Right cardiac atrium (tissue), 5 donors: Measurements from ENCODE around the gene FRMD4A. TPM values are rescaled to one million over a fixed set of nuclear protein-coding genes. Genes with fewer than 3 reads are reported as not detected.

Source experiments
- ATAC-seq, 2 donors: fragments of 200-7000 bp; cut with Tn5 transposase; one replicate each; pipeline versions ENCODE4 v1.8.0 to v1.9.1; 2020; ENCODE audit warnings: moderate library complexity in 2 of 2, mild to moderate bottlenecking in 1 of 2
- DNase-seq, 3 donors: peaks; one replicate each; pipeline ENCODE4 v3.0.0-alpha.2; 2020
- H3K27ac ChIP-seq: one replicate; pipeline ENCODE4 v1.5.1; 2013; ENCODE audit warnings: mild to moderate bottlenecking, low read length, control low read depth, moderate library complexity
- H3K27me3 ChIP-seq: one replicate; pipeline ENCODE4 v1.6.1; 2013; ENCODE audit not compliant: control insufficient read depth, insufficient read depth
- H3K4me1 ChIP-seq: one replicate; pipeline ENCODE4 v1.6.1; 2013; ENCODE audit warnings: low read length; ENCODE audit not compliant: control insufficient read depth, insufficient read depth
- H3K4me3 ChIP-seq: one replicate; pipeline ENCODE4 v1.5.1; 2013; ENCODE audit warnings: low read length, control low read depth
- H3K9me3 ChIP-seq: one replicate; pipeline ENCODE4 v1.6.1; 2013; ENCODE audit warnings: low read length; ENCODE audit not compliant: control insufficient read depth
- WGBS: extraction: QIAGEN DNeasy Blood & Tissue Kit; methylation state at CpG from one replicate; pipeline ENCODE4 v1.1.7; 2013; 5-methylcytosine and 5-hydroxymethylcytosine counted together
- intact Hi-C, 4 donors: fragments of 100-400 bp; cut with DNase I; formaldehyde crosslinking; loops; one replicate each; pipeline versions ENCODE4 v1.11.0 to v1.14.0; 2022 to 2023
- polyA plus RNA-seq: library from polyadenylated mRNA; stranded (reverse); fragments of 200-250 nt; gene quantifications from one replicate; pipeline ENCODE4 v1.2.3, GENCODE V29; 2013
- total RNA-seq, 4 donors: library from RNA; stranded (reverse); fragmentation: NEBNext Ultra II Directional; extraction: Animal tissue kit (Norgen Biotek cat#: 25700); gene quantifications; one replicate each; pipeline ENCODE4 v1.2.1, GENCODE V29; 2021
- donor health status: healthy with polysubstance abuse.
- donor health status: DM: no; HTN: yes; CAD: no.
- donor health status: DM: no; HTN: no; CAD: no.
- donor health status: DM: no; HTN: yes; CAD: no; lungs with severe emphysema.
- donor health status: DM: yes; HTN: yes; CAD: no.

The FRMD4A gene
- total and polyA plus RNA-seq, 5 donors, result 14.8 to 30.3 (median 25.1) TPM

DNA sequence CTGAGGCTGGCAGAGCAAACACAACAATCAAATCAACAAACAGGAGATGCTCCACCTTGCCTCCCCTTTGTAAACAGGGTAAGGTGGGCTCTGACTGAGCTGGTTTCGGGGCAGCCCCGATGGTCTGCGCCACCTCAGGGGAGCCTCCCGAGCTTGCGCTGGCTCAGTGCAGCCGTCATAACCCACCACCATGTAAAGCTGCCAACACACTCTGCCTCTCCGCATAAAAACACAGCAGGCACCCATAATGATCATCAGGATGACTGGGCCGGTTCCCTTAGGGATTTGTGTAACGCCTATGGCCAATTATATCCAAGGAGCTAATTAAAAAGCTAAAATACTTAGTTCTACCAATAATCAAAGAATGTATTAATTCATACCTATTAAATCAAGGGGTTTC is 619.4 kb downstream of the FRMD4A start:
- Histone ChIP-seq H3K9me3 (no peaks in the 10 kb centered on the region), H3K4me3 (no peak overlapping the region), H3K27me3 (no peaks in the 10 kb centered on the region), H3K27ac (no peak overlapping the region), H3K4me1 (peaks cover 6% of the 10 kb centered on the region)
- WGBS, result 96% methylated on average over 9 of the region's 9 CpGs
- no peak for ATAC-seq
- no peak for DNase-seq
- intact Hi-C loops, result loop anchor here in 1 of 4 donors (10.0 kb wide), 1 partner anchor 46 kb away; no protein-coding TSS in a partner anchor

DNA sequence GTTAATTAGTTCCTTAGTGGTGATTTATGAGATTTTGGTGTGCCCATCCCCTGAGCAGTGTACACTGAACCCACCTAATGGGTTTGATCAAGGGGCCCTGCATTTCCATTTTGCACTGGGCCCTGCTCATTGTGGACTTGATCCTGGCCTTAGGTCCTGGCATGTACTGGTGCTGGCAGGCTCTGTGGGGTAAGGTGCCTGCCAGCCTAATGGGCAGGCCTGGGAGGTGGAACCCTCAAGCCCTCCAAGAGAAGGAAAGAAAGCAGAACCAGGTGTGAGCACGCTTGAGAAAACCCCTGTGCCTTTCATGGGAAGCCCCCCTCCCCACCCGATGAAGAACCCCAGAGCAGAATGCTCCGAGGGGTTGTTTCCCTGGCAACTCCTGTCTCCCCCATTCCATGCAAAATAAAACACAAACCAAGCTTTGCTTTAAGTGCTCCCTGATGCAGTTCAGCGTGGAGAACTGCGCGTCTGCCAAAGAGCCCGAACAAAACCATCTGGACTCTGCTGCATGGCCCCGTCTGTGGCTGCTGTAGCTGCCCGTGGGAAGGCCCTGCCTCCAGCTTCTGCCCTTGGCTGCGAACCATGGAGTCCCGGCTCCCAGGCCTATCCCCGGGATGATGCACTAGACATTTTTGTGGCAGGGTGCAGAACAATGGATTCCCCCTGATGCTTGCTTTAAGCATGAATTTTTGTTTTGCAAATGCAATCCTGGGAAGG is 620.6 kb downstream of the FRMD4A start:
- intact Hi-C loops, result loop anchor here in 1 of 4 donors (10.0 kb wide), 1 partner anchor 45 kb away; no protein-coding TSS in a partner anchor
- H3K4me3 ChIP-seq, result no peak overlapping the region
- peak in 2 of 3 donors; percentile 80 to 82 for DNase-seq
- peaks cover 9% of the 10 kb centered on the region for H3K4me1 ChIP-seq
- 66% methylated on average over 12 of the region's 12 CpGs for WGBS
- no peaks in the 10 kb centered on the region for H3K27me3 ChIP-seq
- no peak overlapping the region for H3K27ac ChIP-seq
- H3K9me3 ChIP-seq, result no peaks in the 10 kb centered on the region
- ATAC-seq, result no peak

- peak overlapping the region; percentile 46 for H3K27ac ChIP-seq
- intact Hi-C loops, result no loop called here
- no peaks in the 10 kb centered on the region for H3K9me3 ChIP-seq
- ATAC-seq (no peak), DNase-seq (no peak)
- WGBS, result 62% methylated on average over 8 of the region's 8 CpGs
- peak overlapping the region; percentile 73 for H3K4me3 ChIP-seq
- peaks cover 12% of the 10 kb centered on the region for H3K4me1 ChIP-seq
- H3K27me3 ChIP-seq, result no peaks in the 10 kb centered on the region
Observed at GRCh38 chr10:13708256-13708990, 622.3 kb downstream of the FRMD4A start.

GRCh38 chr10:13707156-13707881 is 623.4 kb downstream of the FRMD4A start:
- DNase-seq (peak; percentile 88 to 93 (median 92)), ATAC-seq (peak; percentile 90 to 94)
- intact Hi-C loops, result no loop called here
- Histone ChIP-seq H3K27me3 (no peaks in the 10 kb centered on the region), H3K9me3 (no peaks in the 10 kb centered on the region), H3K4me3 (peak overlapping the region; percentile 73), H3K27ac (peak overlapping the region; percentile 60), H3K4me1 (peaks cover 8% of the 10 kb centered on the region)
- WGBS, result 2% methylated on average over 26 of the region's 26 CpGs

- intact Hi-C loops, result no loop called here
- no peak for DNase-seq
- WGBS, result 38% methylated on average over 10 of the region's 10 CpGs
- H3K4me3 ChIP-seq, result peak overlapping the region; percentile 73
- H3K27ac ChIP-seq, result peak overlapping the region; percentile 60
- no peak for ATAC-seq
- H3K9me3 ChIP-seq, result no peaks in the 10 kb centered on the region
- H3K27me3 ChIP-seq, result no peaks in the 10 kb centered on the region
- peaks cover 9% of the 10 kb centered on the region for H3K4me1 ChIP-seq
Observed at GRCh38 chr10:13706604-13707003, 624.1 kb downstream of the FRMD4A start.

- intact Hi-C loops, result no loop called here
- peak overlapping the region; percentile 73 for H3K4me3 ChIP-seq
- no peak for ATAC-seq
- no peak overlapping the region for H3K27ac ChIP-seq
- H3K9me3 ChIP-seq, result no peaks in the 10 kb centered on the region
- peaks cover 13% of the 10 kb centered on the region for H3K4me1 ChIP-seq
- H3K27me3 ChIP-seq, result no peaks in the 10 kb centered on the region
- 66% methylated on average over 4 of the region's 4 CpGs for WGBS
- DNase-seq, result no peak
Observed at GRCh38 chr10:13706175-13706574, 624.5 kb downstream of the FRMD4A start.

DNA sequence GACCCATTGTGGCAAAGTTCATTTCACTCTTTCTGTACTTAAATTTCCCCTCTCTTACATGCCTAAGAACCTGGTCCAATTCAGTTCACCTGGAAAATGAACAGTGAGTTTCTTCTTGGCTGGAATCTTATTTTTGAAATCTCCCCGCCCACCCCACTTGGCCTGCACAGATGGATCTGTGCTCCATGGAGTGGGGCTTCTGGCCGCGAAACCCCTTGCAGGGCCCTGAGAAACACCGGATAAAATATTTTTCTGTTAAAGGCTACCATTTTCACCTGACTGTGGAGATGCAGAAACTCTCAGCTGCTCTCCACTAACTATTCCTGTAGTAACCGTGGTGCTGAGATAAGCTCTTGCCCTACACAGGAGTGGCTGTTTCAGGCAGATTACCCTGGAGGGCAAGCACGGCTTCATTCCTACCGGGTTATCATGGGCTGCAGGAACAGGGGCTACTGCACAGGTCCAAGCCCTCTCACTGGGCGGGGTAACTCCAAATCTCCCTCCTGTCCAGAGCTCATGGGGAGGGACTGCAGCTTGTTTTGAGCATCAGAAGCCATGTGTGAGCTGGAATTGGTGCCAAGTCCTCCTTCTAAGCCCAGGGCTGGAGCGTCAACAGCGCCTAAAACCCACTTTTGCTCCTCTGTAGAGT is 625.1 kb downstream of the FRMD4A start:
- H3K27me3 ChIP-seq, result no peaks in the 10 kb centered on the region
- H3K27ac ChIP-seq, result peak overlapping the region; percentile 6
- intact Hi-C loops, result no loop called here
- ATAC-seq (peak; percentile 7 to 19), DNase-seq (no peak)
- 59% methylated on average over 10 of the region's 10 CpGs for WGBS
- no peaks in the 10 kb centered on the region for H3K9me3 ChIP-seq
- H3K4me3 ChIP-seq, result peak overlapping the region; percentile 73
- peaks cover 13% of the 10 kb centered on the region for H3K4me1 ChIP-seq

GRCh38 chr10:13704964-13705363 is 625.8 kb downstream of the FRMD4A start:
- ATAC-seq (no peak), DNase-seq (no peak)
- H3K9me3 ChIP-seq, result no peaks in the 10 kb centered on the region
- intact Hi-C loops, result no loop called here
- no peak overlapping the region for H3K4me3 ChIP-seq
- WGBS, result 55% methylated on average over 11 of the region's 11 CpGs
- H3K27ac ChIP-seq, result no peak overlapping the region
- no peaks in the 10 kb centered on the region for H3K27me3 ChIP-seq
- peaks cover 13% of the 10 kb centered on the region for H3K4me1 ChIP-seq

DNA sequence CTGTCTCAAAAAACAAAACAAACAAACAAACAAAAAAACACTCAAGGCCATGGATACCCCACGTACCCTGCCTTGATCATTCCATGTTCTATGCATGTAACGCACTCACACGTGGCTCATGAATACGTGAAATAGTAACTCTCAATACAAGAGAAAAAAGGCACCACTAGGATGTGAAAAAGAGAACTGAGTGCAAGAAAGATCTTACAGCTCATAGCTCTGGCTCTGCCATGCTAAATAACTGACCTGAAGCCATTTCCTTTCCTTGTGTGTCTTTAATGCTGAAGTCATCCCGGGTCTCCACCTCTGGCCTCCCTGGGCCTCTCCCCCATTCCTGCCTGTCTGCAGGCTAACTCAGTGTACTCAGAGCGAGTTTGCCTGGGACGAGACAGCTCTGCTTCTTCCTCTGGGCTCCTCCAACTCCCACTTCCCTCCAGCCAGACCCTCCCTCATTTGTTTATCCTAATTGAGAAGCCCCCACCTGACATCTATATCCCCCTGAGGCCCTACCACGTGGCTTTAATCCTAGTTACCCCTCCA is 626.7 kb downstream of the FRMD4A start:
- no peak for DNase-seq
- no peaks in the 10 kb centered on the region for H3K9me3 ChIP-seq
- intact Hi-C loops, result no loop called here
- H3K27ac ChIP-seq, result no peak overlapping the region
- ATAC-seq, result no peak
- WGBS, result 71% methylated on average over 8 of the region's 8 CpGs
- no peak overlapping the region for H3K4me3 ChIP-seq
- H3K4me1 ChIP-seq, result peaks cover 16% of the 10 kb centered on the region
- no peaks in the 10 kb centered on the region for H3K27me3 ChIP-seq

DNA sequence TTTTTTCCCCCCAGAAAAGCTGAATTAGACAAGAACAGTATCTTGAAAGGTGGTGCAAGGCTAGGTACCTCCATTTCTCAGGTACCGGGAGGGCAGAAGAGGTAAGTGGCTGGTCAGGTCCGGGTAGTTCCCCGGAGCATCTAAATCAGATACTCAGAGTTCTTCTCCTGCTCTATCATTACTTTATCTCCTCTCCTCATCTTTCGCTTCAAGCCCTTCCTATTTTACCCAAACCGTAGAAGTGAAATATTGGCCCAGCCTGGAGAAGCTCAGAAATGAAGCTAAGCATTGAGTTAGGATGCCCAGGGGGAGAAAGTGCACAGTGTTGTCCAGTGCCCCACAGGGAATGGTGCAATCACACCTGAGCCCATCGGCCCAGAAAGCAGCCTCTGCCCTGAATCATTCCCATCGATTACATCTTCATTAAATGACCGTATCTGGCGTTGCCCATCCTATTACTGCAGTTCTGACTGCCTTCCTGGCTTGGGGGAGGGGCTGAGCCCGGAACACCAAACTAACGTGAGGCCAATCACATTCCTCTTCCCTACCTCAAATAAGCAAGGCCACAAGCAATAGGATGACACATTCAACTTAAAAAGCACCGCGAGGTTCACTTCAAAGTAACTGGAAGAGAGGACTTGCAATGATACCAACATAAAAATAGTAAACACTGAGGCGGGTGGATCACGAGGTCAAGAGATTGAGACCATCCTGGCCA is 627.5 kb downstream of the FRMD4A start:
- intact Hi-C loops, result no loop called here
- no peak overlapping the region for H3K27ac ChIP-seq
- DNase-seq (no peak), ATAC-seq (no peak)
- no peaks in the 10 kb centered on the region for H3K9me3 ChIP-seq
- H3K4me1 ChIP-seq, result peaks cover 16% of the 10 kb centered on the region
- no peaks in the 10 kb centered on the region for H3K27me3 ChIP-seq
- H3K4me3 ChIP-seq, result no peak overlapping the region
- 85% methylated on average over 15 of the region's 15 CpGs for WGBS
